GM23338 (cell line): ENCODE measurements around the gene HES3.
A peak's percentile ranks its signal among the peaks of the same experiment; 100 is the strongest.

Experiments
- CREB1 ChIP-seq: fragments of 250-450 bp; sonication (Bioruptor Pico); IDR thresholded peaks from 2 replicates; pipeline ENCODE4 v1.5.0; 2020; ENCODE audit warnings: low read depth, mild to moderate bottlenecking, moderate library complexity
- CTCF ChIP-seq, 2 experiments: fragments of 200-600 bp in 1 of 2; sonication (generic) in 1 of 2; conservative IDR thresholded peaks; 2 replicates each; pipeline versions ENCODE4 v1.5.1 to v1.6.1; 2016 to 2017; ENCODE audit warnings: antibody characterized with exemption in 2 of 2, low read depth in 2 of 2, mild to moderate bottlenecking in 2 of 2, moderate library complexity in 1 of 2
- ETS1 ChIP-seq: IDR thresholded peaks from 2 replicates; pipeline ENCODE4 v1.6.1; 2016; ENCODE audit warnings: antibody characterized with exemption
- EZH2 ChIP-seq: fragments of 200-600 bp; sonication (generic); IDR thresholded peaks from one replicate; pipeline ENCODE4 v1.8.0; 2017; ENCODE audit warnings: antibody characterized with exemption, mild to moderate bottlenecking, low read depth; ENCODE audit not compliant: unreplicated experiment
- EZH2phosphoT487 ChIP-seq: fragments of 200-600 bp; sonication (generic); IDR thresholded peaks from one replicate; pipeline ENCODE4 v1.8.1; 2018; ENCODE audit warnings: antibody characterized with exemption; ENCODE audit not compliant: unreplicated experiment
- JUNB ChIP-seq: IDR thresholded peaks from one replicate; pipeline ENCODE4 v1.6.1; 2016; ENCODE audit warnings: antibody characterized with exemption; ENCODE audit not compliant: unreplicated experiment
- NANOG ChIP-seq: IDR thresholded peaks from 2 replicates; pipeline ENCODE4 v1.6.1; 2016; ENCODE audit warnings: antibody characterized with exemption, borderline replicate concordance
- POLR2AphosphoS5 ChIP-seq: IDR thresholded peaks from 2 replicates; pipeline ENCODE4 v1.6.1; 2016; ENCODE audit warnings: antibody characterized with exemption, low read depth
- REST ChIP-seq: IDR thresholded peaks from one replicate; pipeline ENCODE4 v1.6.1; 2018; ENCODE audit warnings: antibody characterized with exemption; ENCODE audit not compliant: unreplicated experiment
- STAT1 ChIP-seq: IDR thresholded peaks from one replicate; pipeline ENCODE4 v1.6.1; 2016; ENCODE audit warnings: antibody characterized with exemption; ENCODE audit not compliant: unreplicated experiment
- ZNF331 ChIP-seq: fragments of 250-450 bp; sonication (Bioruptor Pico); IDR thresholded peaks from 2 replicates; pipeline ENCODE4 v1.5.0; 2020; ENCODE audit warnings: low read depth, mild to moderate bottlenecking, moderate library complexity

GRCh38 chr1:6249739-6250689 is 6.0 kb downstream of the HES3 start:
- TF ChIP-seq EZH2 (peak; percentile 60), CTCF (conservative IDR thresholded peaks at IDR 0.05; ENCODE audit: low read depth in 2 of 2) (0 out of 4 replicates have a peak, but pooled peaks of 1 of the 2 experiments have one; percentile 8), POLR2AphosphoS5 (no peak), EZH2phosphoT487 (no peak), JUNB (no peak), CREB1 (CRISPR knock-in tag) (no peak), REST (no peak), ZNF331 (CRISPR knock-in tag) (no peak), STAT1 (no peak), ETS1 (no peak), NANOG (no peak)
